Measurements from ENCODE around the gene WT1.
"Not testable (repeated sequence)": the region's sequence is repeated elsewhere in the genome, so short reads cannot be mapped to it uniquely, and the experiment has no call there.

The WT1 gene

GRCh38 chr11:32386770-32387377 is 48.5 kb downstream of the WT1 start:
- DNase-seq = no peak

- no peak for DNase-seq
Observed at GRCh38 chr11:32385998-32386397, 49.3 kb downstream of the WT1 start.

GRCh38 chr11:32382339-32383049 is 52.8 kb downstream of the WT1 start:
- DNase-seq = no peak

- no peak for DNase-seq
Observed at GRCh38 chr11:32381179-32381578, 54.2 kb downstream of the WT1 start.

- DNase-seq = no peak
Observed at GRCh38 chr11:32379719-32380118, 55.6 kb downstream of the WT1 start.

GRCh38 chr11:32375826-32376225 is 59.5 kb downstream of the WT1 start:
- no peak for DNase-seq

GRCh38 chr11:32374261-32374711 is 61.1 kb downstream of the WT1 start:
- DNase-seq = no peak

GRCh38 chr11:32369987-32370386 is 65.4 kb downstream of the WT1 start:
- DNase-seq = not testable (repeated sequence)

GRCh38 chr11:32366666-32367065 is 68.7 kb downstream of the WT1 start:
- DNase-seq = no peak

GRCh38 chr11:32365192-32365591 is 70.1 kb downstream of the WT1 start:
- DNase-seq = no peak

- DNase-seq = no peak
Observed at GRCh38 chr11:32358729-32359128, 76.6 kb downstream of the WT1 start.

- no peak for DNase-seq
Observed at GRCh38 chr11:32353884-32354283, 81.5 kb downstream of the WT1 start.

GRCh38 chr11:32348502-32348901 is 86.8 kb downstream of the WT1 start:
- DNase-seq = no peak

GRCh38 chr11:32344946-32345345 is 90.4 kb downstream of the WT1 start:
- DNase-seq = no peak

GRCh38 chr11:32343325-32344008 is 91.9 kb downstream of the WT1 start:
- no peak for DNase-seq

GRCh38 chr11:32341620-32342613 is 93.4 kb downstream of the WT1 start:
- no peak for DNase-seq

- DNase-seq = no peak
Observed at GRCh38 chr11:32340181-32340580, 95.2 kb downstream of the WT1 start.

All from C1 segment of cervical spinal cord (tissue), 14 donors.